CD4-positive, alpha-beta T cell treated with Interleukin-1 beta for 1 hour (primary cell): ENCODE data around the gene RAPGEF5.
"Not testable (repeated sequence)": the region's sequence is repeated elsewhere in the genome, so short reads cannot be mapped to it uniquely, and the experiment has no call there.

Experiments used
- DNase-seq, 2 donors: peaks; one replicate each; pipeline ENCODE4 v3.0.0-alpha.2; 2020 to 2022

The RAPGEF5 gene

DNA sequence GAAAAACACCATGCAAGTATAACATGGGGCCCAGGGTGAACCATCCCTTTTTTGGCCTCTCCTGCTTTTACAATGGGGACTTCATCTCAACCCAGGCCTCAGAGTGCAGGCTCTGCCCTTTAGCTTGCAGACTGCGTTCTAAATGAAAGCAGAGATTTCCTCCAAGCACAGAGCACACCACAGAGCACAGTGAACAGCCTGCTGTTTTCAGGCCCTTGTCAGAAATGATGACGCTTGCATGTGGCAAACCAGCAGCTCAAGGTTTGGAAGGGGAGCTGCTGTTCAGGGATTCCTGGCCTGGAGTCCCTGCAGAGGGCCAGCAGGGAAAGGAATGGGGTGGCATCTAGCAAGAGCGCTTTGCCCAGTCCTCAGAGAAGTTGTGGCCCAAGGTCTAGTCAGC, 243.9 kb downstream of the RAPGEF5 start:
- DNase-seq = no peak

DNA sequence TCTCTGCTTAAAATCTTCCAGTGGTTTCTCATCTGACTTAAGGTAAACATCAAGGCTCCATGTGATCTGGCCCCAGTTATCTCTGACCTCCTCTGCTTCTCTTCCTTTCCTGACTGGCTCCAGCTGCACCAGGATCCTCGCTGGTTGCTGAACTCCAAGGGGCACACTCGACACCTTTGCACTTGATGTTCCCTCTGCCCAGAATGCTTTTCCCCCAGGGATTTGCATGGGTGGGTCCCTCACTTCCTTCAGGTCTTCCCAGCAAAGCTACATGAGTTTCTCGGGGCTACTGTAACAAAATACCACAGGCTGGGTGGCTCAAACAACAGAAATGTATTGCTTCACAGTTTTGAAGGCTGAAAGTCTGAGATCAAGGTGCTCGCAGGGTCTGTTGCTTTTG, 245.3 kb downstream of the RAPGEF5 start:
- no peak for DNase-seq

DNA sequence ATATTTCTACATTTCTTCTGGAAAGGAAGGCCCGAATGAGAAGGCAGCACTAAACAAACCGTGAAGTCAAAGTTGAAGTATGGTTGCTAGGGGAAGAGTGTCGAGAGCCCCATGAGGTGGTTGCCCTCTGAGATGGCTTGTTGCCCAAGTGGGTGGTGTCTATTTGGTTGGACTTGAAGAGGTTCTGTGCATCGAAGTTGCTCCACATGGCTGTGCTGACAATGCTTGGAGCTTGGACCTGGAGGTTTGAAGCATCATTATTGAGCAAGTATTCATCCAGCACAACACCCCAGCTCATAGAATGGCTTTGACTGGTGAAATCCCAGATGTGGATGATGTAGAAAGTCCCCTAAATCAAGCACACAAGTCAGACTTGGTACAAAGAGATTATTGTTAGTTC, 246.1 kb downstream of the RAPGEF5 start:
- no peak for DNase-seq

DNA sequence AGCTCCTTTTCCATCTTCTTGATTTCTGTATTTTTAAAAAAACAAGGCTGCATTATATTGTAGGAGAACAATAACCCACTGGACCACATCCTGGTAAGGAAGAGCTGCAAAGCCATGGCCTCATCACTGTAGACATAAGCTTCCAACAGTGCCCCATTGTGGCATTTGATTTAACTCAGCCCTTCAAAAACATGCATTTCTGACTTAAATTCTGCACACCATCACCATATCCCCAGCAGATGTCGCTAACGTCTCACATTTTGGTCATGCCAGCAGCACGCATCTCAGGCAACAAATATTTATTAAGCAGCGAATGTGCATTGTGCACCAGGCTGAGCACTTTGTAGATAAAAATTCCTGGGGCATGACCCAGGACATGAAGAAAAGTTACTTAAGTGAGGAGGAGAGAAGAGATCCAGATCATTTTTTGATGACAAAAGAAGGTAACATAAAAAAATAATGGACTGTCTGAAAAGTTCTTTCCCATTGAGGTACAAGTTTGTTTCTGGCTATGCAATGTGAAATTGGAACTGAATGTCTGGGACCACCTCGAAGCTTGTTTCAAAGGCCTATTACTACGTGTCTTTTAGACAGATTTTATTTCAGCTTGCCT, 246.6 kb downstream of the RAPGEF5 start:
- DNase-seq = peak; percentile 66 to 72

DNA sequence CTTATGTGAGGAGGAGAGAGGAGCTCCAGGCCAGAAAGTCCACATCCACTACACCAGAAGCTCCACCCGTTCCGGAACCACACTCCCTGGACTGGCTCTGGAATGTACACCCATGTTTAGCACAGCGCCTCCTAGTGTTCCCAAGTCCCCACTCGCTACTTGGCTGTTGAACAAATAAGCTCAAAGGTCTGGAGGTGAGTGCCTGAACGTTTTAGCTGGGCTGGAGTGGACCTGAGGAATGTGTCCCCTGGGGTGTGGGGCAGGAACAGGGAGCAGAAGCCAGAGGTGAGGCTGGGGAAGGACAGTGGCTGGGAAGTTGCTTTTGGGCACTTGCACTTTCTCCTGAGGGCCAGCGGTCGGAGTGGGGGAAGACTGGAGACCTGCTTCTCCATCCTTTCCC, 247.2 kb downstream of the RAPGEF5 start:
- DNase-seq = peak in 1 of 2 donors; percentile 7

DNA sequence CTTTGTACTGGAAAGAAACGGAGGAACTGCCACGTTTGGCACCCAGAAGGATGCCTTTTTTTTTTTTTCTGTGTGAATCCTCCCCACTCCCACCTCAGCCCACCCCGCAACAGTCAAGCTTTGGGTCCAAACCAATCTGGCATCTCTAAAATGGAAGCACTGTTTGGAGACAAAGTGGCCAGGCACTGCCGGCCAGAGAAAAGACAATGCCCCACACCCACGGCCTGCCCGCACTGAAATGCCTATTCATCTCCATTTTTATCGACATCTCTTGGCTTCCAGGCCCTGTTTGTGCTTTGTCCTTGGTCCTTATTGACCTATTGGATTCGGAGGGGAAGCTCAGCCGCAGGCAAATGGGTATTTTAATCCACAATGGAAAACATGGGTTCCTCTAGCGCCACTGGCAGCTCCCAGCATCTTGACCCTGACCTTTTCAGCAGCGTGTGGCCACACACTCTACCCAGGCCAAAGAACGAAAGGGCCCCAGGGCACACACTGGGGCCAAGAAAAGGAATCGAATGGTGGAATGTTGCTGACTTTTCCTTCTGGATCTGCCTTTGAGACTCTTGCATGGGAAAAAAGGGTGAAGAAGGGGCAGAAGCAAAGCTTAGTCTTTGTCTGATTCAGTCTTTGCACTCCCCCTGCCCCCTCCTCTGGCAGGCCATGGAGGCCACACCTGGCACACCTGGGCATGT, 248.7 kb downstream of the RAPGEF5 start:
- DNase-seq = no peak

DNA sequence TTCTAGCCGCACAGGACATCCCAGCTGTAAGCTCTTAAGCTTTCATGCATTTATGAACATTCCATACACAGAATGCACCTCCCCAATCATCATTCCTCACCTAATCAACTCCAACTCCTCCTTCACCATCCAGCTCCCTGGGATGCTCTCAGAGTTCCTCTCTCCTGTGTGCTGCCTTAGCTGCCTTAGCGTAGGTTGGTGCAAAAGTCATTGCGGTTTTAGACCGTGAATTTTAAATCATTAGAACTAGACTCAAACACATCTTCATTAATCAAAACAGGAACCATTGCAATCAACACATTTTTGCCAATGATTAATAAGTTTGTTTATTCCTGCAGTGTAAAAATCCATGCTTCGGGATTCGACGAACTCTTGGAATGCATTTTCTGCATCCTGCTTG, 251.4 kb downstream of the RAPGEF5 start:
- no peak for DNase-seq

DNA sequence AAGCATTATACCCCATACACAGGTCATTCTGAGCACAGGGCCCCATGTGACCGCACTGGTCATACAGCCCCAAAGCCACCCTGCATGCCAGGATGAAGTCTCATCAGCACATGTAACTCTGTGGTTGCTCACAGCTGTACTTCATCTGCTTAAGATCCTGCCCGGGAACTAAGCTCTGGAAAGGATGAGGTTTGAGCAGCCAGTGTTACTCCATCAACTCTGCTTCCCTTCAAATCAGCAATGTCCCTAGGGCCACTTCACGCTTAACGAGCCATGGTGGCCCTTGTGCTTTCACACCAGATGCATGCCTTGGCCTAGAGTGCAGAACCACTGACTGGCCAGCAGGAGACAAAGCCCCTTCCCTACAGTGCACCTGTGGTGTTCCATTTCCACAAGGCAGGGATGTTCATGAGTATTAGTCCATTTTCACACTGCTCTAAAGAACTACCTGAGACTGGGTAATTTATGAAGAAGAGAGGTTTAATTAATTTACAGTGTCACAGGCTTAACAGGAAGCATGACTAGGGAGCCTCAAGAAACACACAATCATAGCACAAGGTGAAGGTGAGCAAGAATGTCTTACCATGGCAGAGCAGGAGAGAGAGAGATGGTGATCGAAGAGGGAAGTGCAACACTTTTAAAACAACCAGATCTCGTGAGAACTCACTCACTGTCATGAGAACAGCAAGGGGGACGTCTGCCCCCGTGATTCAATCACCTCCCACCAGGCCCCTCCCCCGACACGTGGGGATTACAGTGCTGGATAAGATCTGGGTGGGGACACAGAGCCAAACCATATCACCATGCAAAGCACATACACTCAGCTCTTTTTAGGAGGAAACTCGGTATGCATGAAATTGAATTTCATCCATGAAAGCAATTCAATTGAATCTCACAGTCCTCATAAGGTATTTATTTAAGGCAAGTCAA, 262.3 kb downstream of the RAPGEF5 start:
- DNase-seq = no peak

DNA sequence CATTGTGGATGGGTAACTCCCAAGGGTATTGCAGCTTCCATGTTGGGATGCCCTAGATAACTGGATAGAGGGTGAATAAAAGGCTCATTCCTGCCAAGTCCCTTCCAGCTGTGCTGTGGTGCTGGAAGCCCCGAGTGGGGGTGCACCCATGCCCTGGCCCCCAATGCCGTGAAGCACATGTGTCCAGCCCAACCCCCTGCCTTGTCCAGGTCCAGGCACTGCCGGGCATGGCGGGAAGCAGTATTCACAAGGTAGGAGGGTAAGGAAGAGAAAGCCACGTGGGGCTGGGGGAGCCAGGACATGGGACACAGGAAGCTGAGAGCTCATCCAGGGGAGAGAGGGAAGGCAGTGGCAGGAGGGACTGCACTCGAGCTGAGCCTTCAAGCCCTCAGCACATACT, 263.0 kb downstream of the RAPGEF5 start:
- DNase-seq = no peak

DNA sequence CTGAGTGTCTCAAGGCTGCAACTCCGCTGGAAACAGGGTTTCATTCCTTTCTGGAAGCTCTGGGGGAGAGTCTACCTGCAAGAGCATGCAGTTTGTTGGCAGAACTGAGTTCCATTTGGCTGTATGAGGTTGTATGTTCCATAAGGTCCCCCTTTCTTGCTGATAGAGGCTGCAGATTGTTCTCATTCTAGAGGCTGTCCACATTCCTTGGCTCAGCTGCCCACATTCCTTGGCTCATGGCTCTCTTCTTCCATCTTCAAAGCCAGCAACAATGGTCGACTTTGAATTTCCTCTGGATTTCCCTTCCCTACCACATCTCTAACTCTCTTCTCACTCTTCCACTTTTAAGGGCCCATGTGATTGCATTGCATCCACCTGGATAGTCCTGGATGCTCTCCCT, 264.0 kb downstream of the RAPGEF5 start:
- no peak for DNase-seq

DNA sequence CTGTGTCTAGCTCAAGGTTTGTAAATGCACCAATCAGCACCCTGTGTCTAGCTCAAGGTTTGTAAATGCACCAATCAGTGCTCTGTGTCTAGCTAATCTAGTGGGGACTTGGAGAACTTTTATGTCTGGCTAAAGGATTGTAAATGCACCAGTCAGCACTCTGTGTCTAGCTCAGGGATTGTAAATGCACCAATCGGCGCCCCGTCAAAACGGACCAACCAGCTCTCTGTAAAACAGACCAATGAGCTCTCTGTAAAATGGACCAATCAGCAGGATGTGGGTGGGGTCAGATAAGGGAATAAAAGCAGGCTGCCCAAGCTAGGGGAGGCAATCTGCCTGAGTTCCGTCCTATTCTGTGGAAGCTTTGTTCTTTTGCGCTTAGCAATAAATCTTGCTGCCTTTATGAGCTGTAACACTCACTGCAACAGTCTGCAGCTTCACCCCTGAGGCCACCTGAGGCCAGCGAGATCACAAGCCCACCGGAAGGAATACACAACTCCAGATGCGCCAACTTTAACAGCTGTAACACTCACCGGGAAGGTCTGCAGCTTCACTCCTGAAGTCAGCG, 265.9 kb downstream of the RAPGEF5 start:
- not testable (repeated sequence) for DNase-seq

DNA sequence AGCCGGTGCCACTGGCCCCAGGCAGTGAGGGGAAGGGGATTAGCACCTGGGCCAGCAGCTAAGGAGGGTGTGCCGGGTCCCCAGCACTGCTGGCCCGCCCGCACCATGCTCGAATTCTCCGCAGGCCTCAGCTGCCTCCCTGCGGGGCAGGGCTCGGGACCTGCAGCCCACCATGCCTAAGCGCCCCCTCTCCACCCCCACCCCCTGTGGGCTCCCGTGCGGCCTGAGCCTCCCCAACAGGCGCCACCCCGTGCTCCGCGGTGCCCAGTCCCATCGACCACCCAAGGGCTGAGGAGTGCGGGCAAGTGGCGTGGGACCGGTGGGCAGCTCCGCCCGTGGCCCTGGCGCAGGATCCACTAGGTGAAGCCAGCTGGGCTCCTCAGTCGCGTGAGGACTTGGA, 266.4 kb downstream of the RAPGEF5 start:
- DNase-seq = no peak

DNA sequence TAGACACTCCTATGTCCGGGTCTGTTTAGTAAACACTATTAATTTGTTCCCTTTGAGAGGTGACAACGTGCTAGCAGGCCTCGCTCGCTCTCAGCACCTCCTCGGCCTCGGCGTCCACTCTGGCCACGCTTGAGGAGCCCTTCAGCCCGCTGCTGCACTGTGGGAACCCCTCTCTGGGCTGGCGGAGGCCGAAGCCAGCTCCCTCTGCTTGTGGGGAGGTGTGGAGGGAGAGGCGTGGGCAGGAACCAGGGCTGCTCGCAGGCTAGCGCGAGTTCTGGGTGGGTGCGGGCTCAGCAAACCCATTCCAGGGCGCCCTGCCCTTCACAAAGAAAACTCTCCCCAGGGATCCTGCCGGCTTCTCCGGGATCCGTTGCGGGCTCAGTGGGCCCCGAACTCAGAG, 266.8 kb downstream of the RAPGEF5 start:
- no peak for DNase-seq

DNA sequence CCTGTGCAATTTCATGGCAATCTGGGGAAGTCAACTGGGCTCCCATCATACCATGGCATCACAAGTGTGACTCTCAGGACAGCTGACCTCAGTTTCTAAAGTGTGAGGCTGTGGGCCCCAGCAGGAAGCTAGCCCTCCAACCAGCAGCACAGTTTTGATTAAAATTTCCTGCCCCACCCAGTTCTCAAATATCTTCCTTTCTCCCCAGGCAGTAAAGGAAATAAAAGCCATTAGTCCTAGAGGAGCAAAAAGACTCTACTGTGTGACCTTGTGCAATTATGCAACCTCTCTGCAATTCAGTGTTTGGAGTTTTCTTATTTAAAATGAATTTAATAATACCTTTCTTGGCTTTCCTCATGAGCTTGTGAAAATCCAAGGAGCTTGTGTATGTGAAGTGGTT, 268.1 kb downstream of the RAPGEF5 start:
- DNase-seq = no peak

DNA sequence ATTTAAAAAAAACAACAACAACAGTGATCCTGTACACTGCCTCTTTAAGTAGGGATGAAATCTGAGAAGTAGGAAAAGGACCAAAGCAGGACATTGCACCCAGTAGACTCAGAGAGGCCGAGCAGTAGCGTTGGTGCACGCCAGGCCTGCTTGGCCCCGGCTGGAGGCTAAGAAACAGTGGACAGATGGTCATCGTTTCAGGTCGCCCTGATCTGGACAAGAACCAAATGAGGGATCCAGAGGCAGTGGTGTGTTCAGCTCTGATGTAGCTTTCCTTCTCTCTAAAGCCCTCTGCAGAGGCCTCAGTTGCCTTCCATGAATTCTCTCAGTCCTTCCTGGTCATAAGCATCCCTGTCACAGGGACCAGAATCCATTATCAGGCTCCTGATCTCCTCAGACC, 269.1 kb downstream of the RAPGEF5 start:
- DNase-seq = no peak

DNA sequence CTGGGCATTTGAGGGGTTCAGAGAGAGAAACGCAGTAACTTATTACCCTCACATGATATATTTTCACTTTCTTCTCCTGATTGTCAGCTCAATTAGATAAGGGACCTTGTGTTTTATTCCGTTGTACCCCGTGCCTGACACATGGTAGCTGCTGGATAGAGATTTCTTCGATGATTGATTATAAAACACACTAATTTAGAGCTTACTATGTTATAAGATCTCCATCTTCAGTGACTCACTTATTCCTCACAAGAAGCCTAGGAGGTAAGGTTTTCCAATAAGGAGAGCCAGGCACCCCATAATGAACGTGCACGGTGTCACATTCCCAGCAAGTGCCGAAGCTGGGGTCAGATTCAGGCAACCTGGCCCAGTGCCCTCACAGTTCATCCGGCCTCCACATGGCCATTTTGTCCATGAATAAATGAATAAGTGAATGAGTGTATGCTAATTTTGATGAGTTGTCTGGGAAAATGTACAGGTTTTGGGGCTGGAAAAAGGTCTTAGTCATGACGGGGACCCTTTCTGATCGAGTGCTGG, 273.2 kb downstream of the RAPGEF5 start:
- DNase-seq = no peak

DNA sequence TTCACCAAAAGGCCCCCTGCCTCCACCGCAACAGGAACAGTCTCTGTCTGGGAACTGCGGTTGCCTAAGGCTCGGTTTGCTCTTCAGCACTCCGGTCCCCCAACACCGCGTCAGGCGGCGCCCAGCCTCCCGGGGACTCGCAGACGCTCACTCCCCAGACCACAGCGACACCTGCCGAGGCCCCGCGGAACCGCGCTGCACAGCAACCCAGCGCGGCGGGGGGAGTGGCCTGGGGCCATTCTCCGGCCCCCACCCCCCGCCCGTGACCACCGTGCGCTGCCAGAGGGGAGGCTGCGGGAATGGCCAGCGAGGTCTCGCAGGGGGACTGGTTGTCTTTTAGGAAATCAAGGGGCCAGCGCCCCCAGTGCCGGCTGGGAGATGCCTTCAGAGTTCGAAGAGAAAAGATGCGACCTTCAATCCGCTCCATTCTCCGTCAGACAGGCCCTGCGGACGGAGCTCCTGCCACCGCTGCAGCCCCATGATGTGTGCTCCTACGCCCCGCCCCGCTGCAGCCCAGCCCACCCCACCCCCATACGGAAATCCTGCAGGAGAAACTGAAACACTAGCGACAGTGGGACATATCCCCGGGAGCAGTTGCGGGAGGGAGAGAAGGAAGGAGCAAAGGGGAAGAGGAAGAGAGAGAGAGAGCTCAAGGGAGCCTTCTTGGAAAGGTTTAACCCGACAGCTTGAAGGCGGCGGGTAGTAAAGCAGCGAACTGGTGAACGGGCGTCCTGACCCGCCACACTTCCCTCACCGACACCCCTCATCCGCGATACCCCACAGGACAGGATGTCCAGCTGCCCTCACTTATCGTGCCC, 273.9 kb downstream of the RAPGEF5 start:
- DNase-seq = peak; percentile 77 to 83

DNA sequence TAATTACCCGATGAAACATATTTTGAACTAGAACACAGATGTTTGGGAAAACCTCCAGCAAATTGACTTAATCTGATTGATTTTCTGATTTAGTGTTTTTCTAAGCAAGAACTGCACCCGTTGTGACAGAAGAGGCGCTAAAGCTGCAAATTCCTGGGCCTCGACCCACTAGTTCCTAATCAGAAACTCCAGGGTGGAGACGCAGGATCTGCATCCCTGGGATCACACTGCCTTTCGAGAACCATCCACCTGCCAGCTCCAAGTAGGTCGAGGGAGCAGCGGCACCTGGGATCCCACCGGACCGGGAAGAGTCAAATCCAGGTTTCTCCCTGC, 274.4 kb downstream of the RAPGEF5 start:
- no peak for DNase-seq

DNA sequence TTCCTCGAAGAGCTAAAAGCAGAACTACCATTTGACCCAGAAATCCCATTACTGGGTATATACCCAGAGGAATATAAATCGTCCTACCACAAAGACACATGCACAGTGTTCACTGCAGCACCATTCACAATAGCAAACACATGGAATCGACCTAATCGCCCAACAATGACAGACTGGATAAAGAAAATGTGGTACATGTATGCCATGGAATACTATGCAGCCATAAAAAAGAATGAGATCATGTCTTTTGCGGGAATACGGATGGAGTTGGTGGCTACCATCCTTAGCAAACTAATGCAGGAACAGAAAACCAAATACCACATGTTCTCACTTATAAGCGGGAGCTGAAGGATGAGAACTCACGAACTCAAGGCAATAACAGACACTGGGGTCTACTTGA, 276.7 kb downstream of the RAPGEF5 start:
- not testable (repeated sequence) for DNase-seq

DNA sequence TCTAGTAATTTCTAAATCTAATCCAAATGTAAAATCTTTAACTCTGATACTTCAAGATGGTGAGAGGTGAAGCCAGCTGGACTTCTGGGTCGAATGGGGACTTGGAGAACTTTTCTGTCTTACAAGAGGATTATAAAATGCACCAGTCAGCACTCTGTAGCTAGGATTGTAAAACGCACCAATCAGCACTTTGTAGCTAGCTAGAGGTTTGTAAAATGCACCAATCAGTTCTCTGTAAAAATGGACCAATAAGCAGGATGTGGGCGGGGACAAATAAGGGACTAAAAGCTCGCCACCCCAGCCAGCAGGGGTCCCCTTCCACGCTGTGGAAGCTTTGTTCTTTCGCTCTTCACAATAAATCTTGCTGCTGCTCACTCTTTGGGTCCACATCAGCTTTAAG, 278.1 kb downstream of the RAPGEF5 start:
- not testable (repeated sequence) for DNase-seq

DNA sequence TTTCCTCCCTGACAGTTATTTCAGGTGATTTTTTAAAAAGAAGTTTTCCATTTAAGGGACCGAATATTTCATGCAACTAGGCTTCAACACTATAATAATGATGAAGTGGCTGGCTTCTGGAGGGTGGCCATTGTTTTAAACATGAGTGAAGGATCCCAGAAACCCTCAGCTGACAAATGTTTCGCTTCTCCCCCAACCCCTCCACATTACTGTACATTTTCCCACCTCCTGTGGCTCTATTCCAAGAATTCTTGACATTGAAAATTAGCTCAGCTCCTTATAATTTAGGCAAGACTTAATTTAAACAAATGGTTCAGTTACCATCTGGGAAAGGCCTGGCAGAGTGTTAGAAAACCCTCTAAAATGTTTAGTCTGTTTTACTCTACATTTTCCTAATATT, 281.4 kb downstream of the RAPGEF5 start:
- DNase-seq = no peak

DNA sequence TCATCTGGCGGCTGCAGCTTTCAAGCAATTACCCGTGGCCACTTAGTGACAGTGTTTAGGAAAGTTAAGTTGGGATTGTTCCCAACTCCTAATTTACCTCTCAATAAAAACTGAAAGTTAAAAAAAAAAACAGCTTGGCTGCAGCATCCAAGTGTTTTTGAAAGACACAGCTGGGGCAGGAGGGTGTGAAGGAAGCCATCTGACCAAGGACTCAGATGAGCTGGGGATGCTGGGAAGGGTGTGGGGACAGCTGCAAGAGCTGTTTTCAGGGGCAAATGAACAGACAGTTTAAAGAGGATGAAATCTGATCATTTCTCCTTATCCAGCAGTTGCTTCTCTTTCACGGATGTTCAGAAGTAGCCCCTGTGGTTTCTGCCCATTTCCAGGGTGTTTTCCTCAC, 282.1 kb downstream of the RAPGEF5 start:
- no peak for DNase-seq
